Transverse colon (tissue), 3 donors: ENCODE data around the gene ANAPC15.

ENCODE experiments used
- POLR2A ChIP-seq: fragments of 450-650 bp; IDR thresholded peaks from one replicate; pipeline ENCODE4 v1.6.1; 2016; ENCODE audit warnings: antibody characterized with exemption, mild to moderate bottlenecking, moderate library complexity
- POLR2AphosphoS5 ChIP-seq, 3 donors: sonication (generic); formaldehyde crosslinking; IDR thresholded peaks; one replicate each; pipeline ENCODE4 v1.6.1; 2016; ENCODE audit warnings: antibody characterized with exemption in 3 of 3

GRCh38 chr11:72125956-72126355 is 13.5 kb upstream of the ANAPC15 start:
- TF ChIP-seq POLR2A (no peak), POLR2AphosphoS5 (IDR thresholded peaks at IDR 0.05) (no peak)
